ENCODE results near the gene AREL1. TPM values are rescaled to one million over a fixed set of nuclear protein-coding genes. Genes with fewer than 3 reads are reported as not detected.
"Not testable (repeated sequence)": the region's sequence is repeated elsewhere in the genome, so short reads cannot be mapped to it uniquely, and the experiment has no call there.

AREL1 gene
- 19.6 and 20.0 TPM in 2 replicates for total RNA-seq (2014; rRNA removed; shearing (Covaris generic))

GRCh38 chr14:74712499-74713394, at the start of gene AREL1, which contains the start of gene FCF1:
AREL1 (minus strand) TSS chr14:74713080; CDS start chr14:74685615, 27,465 bp downstream.
FCF1 (plus strand) TSS chr14:74713144; CDS start chr14:74713198, 54 bp downstream.
- peak within 1 kb of the TSS; percentile 84 for H3K4me3 ChIP-seq (ENCODE audit: insufficient read depth, low read depth, low read length)
- DNase-seq: peak; percentile 92
- H3K27me3 ChIP-seq (ENCODE audit: control insufficient read depth, insufficient read depth, low read length): no peaks in the 10 kb centered on the region
- H3K36me3 ChIP-seq (replicated peaks; ENCODE audit: control insufficient read depth, insufficient read depth, low read length): no peaks in the 10 kb centered on the region; the same call in none of the 2 replicates

- H3K36me3 ChIP-seq (replicated peaks; ENCODE audit: control insufficient read depth, insufficient read depth, low read length); H3K4me3 ChIP-seq (ENCODE audit: insufficient read depth, low read depth, low read length); DNase-seq; H3K27me3 ChIP-seq (ENCODE audit: control insufficient read depth, insufficient read depth, low read length): not testable (repeated sequence)
Measured at GRCh38 chr14:74758505-74758904, 45.6 kb upstream of the AREL1 start.

- DNase-seq: no peak
- H3K27me3 ChIP-seq (ENCODE audit: control insufficient read depth, insufficient read depth, low read length): no peaks in the 10 kb centered on the region
Measured at GRCh38 chr14:74756326-74756725, 43.4 kb upstream of the AREL1 start.

GRCh38 chr14:74754899-74755298, 42.0 kb upstream of the AREL1 start:
- no peaks in the 10 kb centered on the region for H3K27me3 ChIP-seq (ENCODE audit: control insufficient read depth, insufficient read depth, low read length)
- DNase-seq: no peak

More at GRCh38 chr14:74756326-74756725, 43.4 kb upstream of the AREL1 start:
- no peak overlapping the region for H3K4me3 ChIP-seq (ENCODE audit: insufficient read depth, low read depth, low read length)
- no peaks in the 10 kb centered on the region for H3K36me3 ChIP-seq (replicated peaks; ENCODE audit: control insufficient read depth, insufficient read depth, low read length)

GRCh38 chr14:74754157-74754556, 41.3 kb upstream of the AREL1 start:
- no peaks in the 10 kb centered on the region for H3K27me3 ChIP-seq (ENCODE audit: control insufficient read depth, insufficient read depth, low read length)
- H3K4me3 ChIP-seq (ENCODE audit: insufficient read depth, low read depth, low read length): no peak overlapping the region
- DNase-seq: no peak
- no peaks in the 10 kb centered on the region for H3K36me3 ChIP-seq (replicated peaks; ENCODE audit: control insufficient read depth, insufficient read depth, low read length)

More at GRCh38 chr14:74754899-74755298, 42.0 kb upstream of the AREL1 start:
- Histone ChIP-seq H3K4me3 (ENCODE audit: insufficient read depth, low read depth, low read length) (no peak overlapping the region), H3K36me3 (replicated peaks; ENCODE audit: control insufficient read depth, insufficient read depth, low read length) (no peaks in the 10 kb centered on the region)

- Histone ChIP-seq H3K4me3 (ENCODE audit: insufficient read depth, low read depth, low read length) (no peak overlapping the region), H3K36me3 (replicated peaks; ENCODE audit: control insufficient read depth, insufficient read depth, low read length) (no peaks in the 10 kb centered on the region), H3K27me3 (ENCODE audit: control insufficient read depth, insufficient read depth, low read length) (no peaks in the 10 kb centered on the region; the same call in 1 of the 2 replicates)
- no peak for DNase-seq
Measured at GRCh38 chr14:74747237-74747636, 34.4 kb upstream of the AREL1 start.

GRCh38 chr14:74739293-74740030, 26.6 kb upstream of the AREL1 start:
- no peaks in the 10 kb centered on the region for H3K27me3 ChIP-seq (ENCODE audit: control insufficient read depth, insufficient read depth, low read length)
- no peaks in the 10 kb centered on the region; the same call in 1 of the 2 replicates for H3K36me3 ChIP-seq (replicated peaks; ENCODE audit: control insufficient read depth, insufficient read depth, low read length)
- DNase-seq: no peak
- H3K4me3 ChIP-seq (ENCODE audit: insufficient read depth, low read depth, low read length): no peak overlapping the region

GRCh38 chr14:74737753-74738325, 25.0 kb upstream of the AREL1 start:
- H3K27me3 ChIP-seq (ENCODE audit: control insufficient read depth, insufficient read depth, low read length): no peaks in the 10 kb centered on the region
- H3K4me3 ChIP-seq (ENCODE audit: insufficient read depth, low read depth, low read length): no peak overlapping the region
- DNase-seq: no peak
- peaks cover under 1% of the 10 kb centered on the region; the same call in 1 of the 2 replicates for H3K36me3 ChIP-seq (replicated peaks; ENCODE audit: control insufficient read depth, insufficient read depth, low read length)

GRCh38 chr14:74735125-74735524, 22.2 kb upstream of the AREL1 start:
- DNase-seq: no peak
- H3K36me3 ChIP-seq (replicated peaks; ENCODE audit: control insufficient read depth, insufficient read depth, low read length): peaks cover 1% of the 10 kb centered on the region; the same call in 1 of the 2 replicates
- no peak overlapping the region for H3K4me3 ChIP-seq (ENCODE audit: insufficient read depth, low read depth, low read length)
- H3K27me3 ChIP-seq (ENCODE audit: control insufficient read depth, insufficient read depth, low read length): no peaks in the 10 kb centered on the region

GRCh38 chr14:74733221-74733620, 20.3 kb upstream of the AREL1 start:
- no peak for DNase-seq
- Histone ChIP-seq H3K27me3 (ENCODE audit: control insufficient read depth, insufficient read depth, low read length) (no peaks in the 10 kb centered on the region), H3K36me3 (replicated peaks; ENCODE audit: control insufficient read depth, insufficient read depth, low read length) (peaks cover 1% of the 10 kb centered on the region; the same call in 1 of the 2 replicates), H3K4me3 (ENCODE audit: insufficient read depth, low read depth, low read length) (no peak overlapping the region)

- DNase-seq: no peak
- Histone ChIP-seq H3K4me3 (ENCODE audit: insufficient read depth, low read depth, low read length) (no peak overlapping the region), H3K36me3 (replicated peaks; ENCODE audit: control insufficient read depth, insufficient read depth, low read length) (peaks cover 1% of the 10 kb centered on the region; the same call in 1 of the 2 replicates), H3K27me3 (ENCODE audit: control insufficient read depth, insufficient read depth, low read length) (no peaks in the 10 kb centered on the region)
Measured at GRCh38 chr14:74732387-74732786, 19.5 kb upstream of the AREL1 start.

GRCh38 chr14:74723134-74723533, 10.3 kb upstream of the AREL1 start:
- H3K27me3 ChIP-seq (ENCODE audit: control insufficient read depth, insufficient read depth, low read length): no peaks in the 10 kb centered on the region
- no peaks in the 10 kb centered on the region; the same call in 1 of the 2 replicates for H3K36me3 ChIP-seq (replicated peaks; ENCODE audit: control insufficient read depth, insufficient read depth, low read length)
- DNase-seq: no peak
- no peak overlapping the region for H3K4me3 ChIP-seq (ENCODE audit: insufficient read depth, low read depth, low read length)

GRCh38 chr14:74720526-74720925, 7.6 kb upstream of the AREL1 start:
- no peak for DNase-seq
- H3K27me3 ChIP-seq (ENCODE audit: control insufficient read depth, insufficient read depth, low read length): no peaks in the 10 kb centered on the region
- H3K36me3 ChIP-seq (replicated peaks; ENCODE audit: control insufficient read depth, insufficient read depth, low read length): peaks cover 2% of the 10 kb centered on the region
- H3K4me3 ChIP-seq (ENCODE audit: insufficient read depth, low read depth, low read length): no peak overlapping the region

- DNase-seq: no peak
- peak overlapping the region; percentile 84 for H3K4me3 ChIP-seq (ENCODE audit: insufficient read depth, low read depth, low read length)
- peaks cover 2% of the 10 kb centered on the region for H3K36me3 ChIP-seq (replicated peaks; ENCODE audit: control insufficient read depth, insufficient read depth, low read length)
- H3K27me3 ChIP-seq (ENCODE audit: control insufficient read depth, insufficient read depth, low read length): no peaks in the 10 kb centered on the region
Measured at GRCh38 chr14:74713395-74713735, 485 bp upstream of the AREL1 start.

Measured in H7 (cell line).